COLO829 (cell line): ENCODE measurements around the gene ITGB2.
"Not testable (repeated sequence)": the region's sequence is repeated elsewhere in the genome, so short reads cannot be mapped to it uniquely, and the experiment has no call there.

ENCODE experiments used
- DNase-seq: peaks from one replicate; pipeline ENCODE4 v3.0.0; 2012; ENCODE audit warnings: low spot score

ITGB2 gene

DNA sequence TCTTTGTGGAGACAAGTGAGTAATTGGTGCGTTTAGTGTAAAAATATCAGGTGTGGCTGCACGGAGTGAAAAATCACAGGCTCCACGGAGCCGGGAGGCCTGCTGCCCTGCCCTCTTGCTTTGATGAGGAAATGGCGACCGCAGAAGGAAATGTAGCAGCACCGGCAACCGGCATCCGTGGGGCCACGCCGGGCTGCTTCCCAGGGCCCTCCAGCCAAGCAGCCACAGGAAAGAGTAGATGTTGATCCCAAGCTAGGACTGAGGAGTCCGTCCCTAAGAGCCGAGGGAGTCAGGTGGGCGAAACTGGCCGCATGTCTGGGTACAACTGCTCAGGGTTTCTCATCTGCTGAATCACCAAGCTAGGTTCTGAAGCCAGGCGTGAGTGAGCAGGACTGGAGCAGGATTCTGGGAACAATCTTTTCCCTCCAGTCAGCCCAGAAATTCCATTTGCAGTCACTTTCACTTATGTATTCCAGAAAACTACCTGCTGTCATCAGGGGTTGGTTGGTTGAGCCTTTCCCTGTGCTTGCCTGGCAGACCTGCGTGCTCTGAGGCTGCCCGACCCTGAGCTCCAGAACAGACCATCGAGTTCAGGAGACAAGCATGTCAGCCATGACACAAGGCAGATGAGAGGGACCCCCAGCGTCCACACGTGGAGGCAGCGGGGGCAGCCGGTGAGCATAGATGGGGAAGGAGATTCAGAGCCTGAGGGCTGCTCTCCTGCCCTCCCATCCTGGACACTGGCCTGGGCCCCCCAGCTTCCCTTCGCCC lies 5.8 kb upstream of the ITGB2 start:
- no peak for DNase-seq

DNA sequence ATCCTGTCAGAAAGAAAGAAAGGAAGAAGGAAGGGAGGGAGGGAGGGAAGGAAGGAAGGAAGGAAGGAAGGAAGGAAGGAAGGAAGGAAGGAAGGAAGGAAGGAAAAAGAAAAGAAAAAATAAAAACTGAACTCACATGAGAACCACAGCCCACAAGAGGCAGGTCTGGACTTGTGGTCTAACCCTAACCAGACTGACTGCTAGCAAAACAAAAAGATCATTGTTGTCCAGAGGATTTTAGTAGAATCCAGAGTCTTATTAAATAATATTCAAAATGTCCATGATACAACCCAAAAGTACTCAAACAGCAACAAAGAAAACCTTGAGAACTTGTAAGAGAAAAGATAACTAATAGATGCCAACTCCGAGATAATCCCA lies 4.7 kb upstream of the ITGB2 start:
- peak; percentile 88 for DNase-seq

DNA sequence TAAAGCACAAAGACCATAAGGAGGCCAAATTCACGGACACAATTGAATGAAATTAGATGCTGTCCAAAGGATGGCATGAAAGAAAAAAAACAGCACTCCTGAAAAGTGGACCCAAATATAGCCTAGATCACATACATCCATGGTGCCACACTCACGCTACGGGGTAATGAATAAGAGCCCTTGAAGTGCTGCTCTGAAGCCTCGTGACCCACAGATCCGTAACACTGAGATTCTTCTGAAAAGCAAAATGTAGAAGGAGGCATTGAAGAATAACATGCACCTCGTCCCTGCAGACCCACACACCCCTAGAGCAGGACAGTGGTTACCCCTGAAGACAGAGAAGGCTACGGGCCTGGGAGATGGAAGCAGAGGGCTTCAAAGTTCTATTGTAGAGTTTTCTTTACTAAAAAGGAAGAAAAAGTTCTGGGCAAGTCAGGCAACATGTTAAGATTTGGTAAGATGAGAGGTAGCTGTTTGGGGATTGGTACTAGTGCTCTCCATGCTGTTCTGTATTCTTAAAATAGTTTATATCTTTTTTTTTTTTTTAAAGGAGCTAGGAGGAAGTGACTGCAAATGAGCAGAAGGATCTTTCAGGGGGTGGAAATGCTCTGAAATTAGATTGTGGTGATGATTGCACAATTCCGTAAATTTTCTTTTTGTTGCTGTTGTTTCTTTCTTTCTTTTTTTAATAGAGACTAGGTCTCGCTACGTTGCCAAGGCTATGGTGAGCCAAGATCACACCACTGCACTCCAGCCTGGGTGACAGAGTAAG lies 4.1 kb upstream of the ITGB2 start:
- no peak for DNase-seq

DNA sequence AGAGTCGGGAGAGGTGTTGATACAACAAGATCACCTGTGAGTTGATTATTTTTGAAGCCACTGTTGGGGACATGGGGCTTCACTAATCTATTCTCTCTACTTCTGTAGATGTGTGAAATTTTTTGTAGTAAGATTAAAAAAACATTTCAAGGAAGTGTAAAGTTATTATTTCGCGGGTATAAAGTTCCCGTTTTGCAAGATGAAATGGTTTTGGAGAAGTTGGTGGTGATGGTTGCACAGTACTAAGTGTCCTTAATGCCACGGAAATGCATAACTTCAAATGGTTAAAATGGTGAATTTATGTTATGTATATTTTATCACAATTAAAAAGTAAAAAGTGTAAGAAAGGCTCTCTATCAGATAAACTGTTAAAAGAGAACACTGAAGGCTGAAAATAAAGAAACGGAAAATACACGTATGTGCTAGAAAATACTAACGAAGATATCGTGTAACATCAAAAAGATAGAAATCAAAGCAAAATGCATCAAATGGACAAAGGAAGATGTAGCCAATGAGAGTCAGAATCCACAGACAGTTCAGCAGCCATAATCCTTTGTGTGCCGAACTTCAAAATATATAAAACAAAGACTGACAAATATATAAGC lies 2.9 kb upstream of the ITGB2 start:
- no peak for DNase-seq

DNA sequence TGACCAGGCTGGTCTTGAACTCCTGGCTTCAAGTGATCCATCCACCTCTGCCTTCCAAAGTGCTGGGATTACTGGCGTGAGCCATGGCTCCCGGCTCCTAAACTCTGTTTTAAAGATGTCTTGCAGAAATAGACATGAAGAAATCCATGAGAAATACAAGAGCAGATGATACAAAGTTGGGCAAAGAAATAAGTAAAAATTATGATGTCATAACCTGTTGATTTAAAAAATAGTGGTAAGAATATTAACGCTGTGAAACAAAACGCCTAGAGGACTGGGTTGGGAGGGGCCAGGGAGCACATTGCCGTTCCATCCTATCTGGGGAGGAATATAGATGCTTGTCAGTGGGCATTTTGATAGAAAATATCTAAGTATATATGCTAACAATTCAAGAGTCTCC lies 1.2 kb upstream of the ITGB2 start:
- no peak for DNase-seq

DNA sequence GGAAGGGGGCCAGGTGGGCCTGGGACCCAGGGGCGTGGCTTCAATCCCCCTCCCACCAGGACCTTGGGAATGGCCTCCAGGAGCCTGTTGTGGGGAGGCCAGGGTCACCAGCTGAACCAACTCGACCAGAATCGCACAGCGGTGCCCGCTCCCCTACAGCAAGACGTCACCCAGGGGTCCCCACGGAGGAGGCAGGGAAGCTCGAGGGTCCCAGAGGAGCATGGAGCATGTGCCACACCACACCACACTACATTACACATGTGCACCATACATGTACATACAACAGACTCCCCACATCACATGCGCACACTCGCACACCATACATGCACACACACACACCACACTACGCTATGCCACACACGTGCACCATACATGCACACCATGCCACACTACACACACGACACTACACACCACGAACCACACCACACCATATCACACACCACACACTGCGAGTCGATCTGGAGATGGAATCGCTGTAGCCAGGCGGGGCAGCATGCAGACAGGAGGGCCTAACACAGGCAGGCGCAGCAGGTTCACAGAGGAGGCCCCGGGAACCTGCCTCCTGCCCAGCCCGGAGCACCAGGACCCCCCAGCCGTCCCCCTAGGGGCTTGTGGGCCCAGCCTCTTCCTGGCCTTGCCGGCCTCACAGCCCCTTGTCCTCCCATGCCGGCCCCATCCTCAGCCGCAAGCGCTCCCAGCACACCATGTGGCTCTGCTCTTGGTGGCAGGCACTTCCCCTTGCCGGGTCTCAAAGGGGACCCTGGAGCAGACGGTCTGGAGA lies 596 bp downstream of the ITGB2 start:
- no peak for DNase-seq

DNA sequence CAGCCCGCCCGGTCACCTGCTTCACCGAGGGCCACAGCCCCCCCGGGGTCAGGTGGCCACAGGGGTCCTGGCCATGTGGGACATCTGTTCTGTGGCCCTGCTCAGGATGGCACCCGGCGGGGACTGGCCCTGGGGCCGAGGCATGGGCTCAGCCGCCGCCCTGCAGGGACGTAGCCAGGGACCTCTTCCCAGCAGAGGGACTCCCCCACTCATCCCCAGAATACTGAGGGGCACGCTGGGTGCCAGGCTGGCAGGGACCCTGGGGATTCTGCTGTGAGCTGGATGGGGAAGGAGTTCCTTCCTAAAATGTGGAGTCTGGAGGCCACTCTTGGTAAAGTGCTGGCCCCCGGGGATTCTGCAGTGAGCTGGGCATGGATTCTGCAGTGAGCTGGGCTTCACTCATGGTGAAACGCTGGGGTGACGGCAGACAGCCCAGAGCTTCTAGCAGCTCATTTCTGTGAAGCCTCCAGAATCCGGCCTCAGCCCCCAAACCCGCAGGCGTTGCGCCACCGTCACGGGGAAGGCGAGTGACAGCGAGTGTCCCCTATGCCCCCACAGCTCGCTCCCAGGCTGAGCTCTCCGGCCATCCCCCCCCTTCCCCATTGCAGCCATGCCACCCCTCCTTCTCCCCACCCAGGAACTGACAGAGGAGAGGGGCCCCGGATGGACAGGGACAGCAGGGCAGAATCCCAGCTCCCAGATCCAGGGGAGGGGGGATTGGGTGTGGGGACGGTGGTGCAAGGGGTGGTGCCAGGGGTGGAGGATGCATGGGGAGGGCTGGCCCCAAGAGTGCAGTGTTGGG lies 1.4 kb downstream of the ITGB2 start:
- DNase-seq: no peak

DNA sequence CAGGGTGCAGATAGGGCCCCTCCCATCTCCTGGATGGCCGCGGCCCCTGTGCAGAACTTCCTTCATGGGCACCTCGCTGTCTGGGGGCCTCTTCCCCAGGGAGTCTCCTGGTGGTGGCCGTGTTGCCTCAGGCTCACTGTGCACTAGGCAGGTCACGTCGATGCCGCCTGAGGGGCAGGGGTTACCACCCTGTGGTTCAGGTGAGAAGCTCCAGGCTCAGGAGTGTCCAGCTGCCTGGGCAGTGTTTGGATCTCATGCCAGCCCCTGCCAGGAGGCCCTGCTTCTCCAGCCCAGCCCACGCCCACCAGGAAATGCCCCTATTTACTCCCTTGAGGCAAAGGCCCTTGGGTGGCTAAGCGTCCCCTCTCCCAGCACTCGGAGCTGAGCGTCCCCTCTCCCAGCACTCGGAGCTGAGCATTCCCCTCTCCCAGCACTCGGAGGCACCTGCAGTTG lies 2.1 kb downstream of the ITGB2 start:
- no peak for DNase-seq

DNA sequence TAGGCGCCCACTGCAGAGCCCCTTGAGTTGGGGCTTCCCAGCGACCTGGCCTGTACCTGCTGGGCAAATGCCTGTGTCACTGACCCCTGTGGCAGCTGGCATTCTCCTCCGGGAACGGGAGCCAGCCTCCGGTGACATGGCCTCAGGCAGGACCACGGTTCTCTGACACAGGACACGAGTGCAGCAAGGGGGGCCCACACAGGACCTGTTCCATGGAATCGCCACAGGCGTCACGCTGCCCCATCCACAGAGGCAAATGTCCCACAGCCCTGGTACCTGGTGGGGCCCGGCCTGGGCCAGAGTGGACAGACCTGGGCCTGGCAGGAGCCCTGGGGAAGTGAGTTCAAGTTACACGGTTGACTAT lies 2.6 kb downstream of the ITGB2 start:
- DNase-seq: no peak

DNA sequence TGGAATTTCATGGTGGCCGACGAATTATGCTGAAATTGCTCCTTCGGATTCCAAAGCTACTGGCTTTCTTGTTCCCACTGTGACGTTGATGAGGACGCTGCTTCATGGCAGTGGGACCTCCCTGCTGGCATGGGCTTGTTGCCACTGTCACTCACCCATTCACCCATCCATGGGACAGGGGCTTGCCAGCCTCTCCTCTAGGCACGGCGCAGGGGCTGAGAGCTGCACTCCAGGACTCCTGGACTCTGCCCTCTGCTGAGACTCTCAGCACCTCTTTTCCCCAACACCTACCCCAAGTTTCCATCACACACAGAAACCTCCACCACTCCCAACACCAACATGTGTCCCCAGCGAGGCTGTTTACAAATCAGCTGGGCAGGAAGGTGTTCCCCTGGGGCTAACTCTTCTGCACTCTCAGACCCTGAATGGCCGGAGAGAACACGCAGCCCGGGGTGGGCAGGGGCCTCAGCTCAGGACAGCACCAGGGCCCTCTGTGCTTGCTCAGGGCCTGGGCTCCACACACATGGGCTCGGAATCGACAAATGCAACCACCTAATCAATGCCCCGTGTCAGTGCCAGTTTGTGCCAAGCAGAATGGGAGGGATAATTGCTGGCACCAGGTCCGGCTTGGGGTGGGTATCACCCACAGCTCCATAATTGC lies 3.1 kb downstream of the ITGB2 start:
- DNase-seq: no peak

DNA sequence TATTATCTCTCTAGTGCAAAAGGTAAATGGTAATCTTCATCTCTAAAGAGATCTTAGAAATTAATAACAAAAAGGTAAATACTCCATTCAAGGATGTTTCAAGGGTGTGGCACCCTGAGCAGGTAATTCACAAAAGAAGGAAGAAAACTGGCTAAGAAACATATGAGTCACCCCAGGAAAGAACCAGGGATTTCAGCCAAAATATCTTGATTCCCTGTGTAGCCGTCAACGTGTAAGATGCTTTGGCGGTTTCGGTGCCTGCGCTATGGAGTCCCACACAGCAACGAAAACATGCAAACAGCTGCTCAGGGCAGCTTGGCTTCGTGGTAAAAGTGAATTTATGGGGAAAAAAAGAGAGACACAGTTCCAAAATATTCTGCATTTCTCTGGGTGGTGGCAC lies 3.7 kb downstream of the ITGB2 start:
- no peak for DNase-seq

DNA sequence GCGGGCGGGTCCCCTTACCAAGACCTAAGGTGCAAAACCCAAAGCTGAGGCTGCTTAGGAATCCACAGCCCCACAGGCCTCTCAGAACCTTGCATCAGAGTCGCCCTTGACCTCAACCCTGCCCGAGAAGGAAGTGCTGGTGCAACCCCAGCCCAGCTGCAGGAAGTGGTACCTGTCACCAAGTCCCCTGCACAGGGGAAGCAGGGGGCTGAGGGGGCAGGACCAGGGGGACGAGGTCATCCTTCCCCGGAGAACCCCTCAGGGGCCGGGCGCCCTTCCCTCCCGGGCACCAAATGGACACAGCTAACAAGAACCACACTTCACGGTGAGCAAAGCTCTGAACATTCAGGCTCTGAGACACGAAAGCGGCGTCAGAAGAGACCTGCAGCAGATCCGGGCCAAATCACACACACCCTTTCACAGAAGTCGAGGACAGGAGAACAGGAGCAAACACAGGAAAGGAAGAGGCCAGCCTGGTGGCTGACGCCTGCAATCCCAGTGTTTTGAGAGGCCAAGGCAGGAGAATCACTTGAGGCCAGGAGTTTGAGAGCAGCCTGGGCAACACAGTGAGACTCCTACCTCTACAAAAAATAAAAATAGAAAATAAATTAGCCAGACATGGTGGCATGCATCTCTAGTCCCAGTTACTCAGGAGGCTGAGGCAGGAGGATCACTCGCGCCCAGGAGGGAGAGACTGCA lies 6.4 kb downstream of the ITGB2 start:
- no peak for DNase-seq

DNA sequence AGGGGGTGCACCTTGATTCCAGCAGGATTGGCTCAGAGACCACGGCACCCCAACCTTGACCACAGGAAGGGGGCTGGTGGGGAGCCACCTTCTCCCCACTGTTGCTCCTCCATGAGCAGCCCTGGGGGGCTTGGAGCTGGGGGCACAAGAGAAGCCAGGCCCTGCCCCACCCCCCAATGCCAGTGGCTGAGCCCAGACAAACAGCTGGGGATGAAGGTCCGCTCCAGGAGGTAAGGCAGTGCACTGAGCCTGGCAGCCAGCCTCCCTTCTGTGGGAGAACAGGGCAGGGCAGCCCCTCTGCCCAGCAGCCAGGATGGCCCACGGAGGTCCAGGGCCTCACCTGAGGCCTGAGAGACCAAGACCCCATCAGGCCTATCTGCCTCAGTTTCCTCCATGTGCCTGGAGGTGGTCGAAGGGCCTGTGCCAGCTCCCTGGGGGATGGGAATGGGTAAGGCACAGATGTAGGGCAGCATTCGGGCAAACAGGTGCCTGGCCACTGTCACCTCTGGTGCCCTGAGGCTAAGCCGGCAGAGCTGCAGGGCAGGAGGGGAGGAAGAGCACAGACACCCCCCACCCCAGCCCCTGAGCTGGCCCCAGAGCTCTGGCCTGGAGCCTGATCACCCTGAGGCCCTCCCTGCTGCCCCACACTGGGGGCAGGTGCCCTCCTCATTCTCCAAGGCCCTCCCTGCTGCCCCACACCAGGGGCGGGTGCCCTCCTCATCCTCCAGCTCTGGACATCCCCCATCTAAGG lies 7.1 kb downstream of the ITGB2 start:
- no peak for DNase-seq

DNA sequence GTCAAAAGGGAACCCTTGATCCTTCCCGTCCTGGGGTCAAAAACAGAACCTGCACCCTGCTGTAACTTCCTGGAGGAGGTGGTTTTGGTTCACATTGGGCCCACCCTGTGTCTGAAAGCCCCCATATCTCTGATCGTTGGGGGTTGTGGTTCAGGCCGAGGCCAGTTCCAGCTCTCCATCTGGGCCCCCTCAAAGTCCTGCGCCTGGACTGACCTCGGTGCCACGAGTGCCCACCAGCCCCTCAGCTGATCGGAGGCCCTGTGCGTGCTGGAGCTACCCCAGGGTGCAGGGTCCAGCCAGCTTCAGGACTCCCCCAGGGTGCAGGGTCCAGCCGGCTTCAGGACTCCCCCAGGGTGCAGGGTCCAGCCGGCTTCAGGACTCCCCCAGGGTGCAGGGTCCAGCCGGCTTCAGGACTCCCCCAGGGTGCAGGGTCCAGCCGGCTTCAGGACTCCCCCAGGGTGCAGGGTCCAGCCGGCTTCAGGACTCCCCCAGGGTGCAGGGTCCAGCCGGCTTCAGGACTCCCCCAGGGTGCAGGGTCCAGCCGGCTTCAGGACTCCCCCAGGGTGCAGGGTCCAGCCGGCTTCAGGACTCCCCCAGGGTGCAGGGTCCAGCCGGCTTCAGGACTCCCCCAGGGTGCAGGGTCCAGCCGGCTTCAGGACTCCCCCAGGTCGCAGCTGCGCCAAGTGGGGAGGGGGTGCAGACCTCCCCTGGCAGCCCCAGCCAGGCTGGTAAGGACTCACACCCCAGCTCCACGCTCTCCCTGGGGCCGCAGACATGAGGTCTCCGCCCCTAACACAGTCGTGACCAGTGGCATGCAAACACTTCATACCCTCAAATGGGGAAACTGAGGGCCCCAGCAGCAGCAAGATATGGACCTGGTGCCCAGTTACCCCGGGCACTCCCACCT lies 7.9 kb downstream of the ITGB2 start:
- not testable (repeated sequence) for DNase-seq

DNA sequence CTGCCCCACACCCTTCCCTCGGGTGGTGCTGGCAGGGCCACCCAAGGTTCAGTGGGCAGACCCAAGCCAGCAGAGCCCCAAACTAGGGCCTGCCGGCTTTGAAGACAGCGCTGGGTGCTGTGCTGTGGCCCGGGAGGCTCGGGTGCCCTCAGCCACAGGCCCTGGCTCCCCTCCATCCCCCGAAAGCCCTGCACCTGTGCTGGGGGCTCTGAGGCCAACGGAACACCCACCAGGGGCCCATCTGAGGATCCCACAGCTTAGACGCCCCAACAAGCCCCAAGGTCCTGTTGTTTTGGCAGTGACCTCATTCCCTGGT lies 8.6 kb downstream of the ITGB2 start:
- DNase-seq: no peak

DNA sequence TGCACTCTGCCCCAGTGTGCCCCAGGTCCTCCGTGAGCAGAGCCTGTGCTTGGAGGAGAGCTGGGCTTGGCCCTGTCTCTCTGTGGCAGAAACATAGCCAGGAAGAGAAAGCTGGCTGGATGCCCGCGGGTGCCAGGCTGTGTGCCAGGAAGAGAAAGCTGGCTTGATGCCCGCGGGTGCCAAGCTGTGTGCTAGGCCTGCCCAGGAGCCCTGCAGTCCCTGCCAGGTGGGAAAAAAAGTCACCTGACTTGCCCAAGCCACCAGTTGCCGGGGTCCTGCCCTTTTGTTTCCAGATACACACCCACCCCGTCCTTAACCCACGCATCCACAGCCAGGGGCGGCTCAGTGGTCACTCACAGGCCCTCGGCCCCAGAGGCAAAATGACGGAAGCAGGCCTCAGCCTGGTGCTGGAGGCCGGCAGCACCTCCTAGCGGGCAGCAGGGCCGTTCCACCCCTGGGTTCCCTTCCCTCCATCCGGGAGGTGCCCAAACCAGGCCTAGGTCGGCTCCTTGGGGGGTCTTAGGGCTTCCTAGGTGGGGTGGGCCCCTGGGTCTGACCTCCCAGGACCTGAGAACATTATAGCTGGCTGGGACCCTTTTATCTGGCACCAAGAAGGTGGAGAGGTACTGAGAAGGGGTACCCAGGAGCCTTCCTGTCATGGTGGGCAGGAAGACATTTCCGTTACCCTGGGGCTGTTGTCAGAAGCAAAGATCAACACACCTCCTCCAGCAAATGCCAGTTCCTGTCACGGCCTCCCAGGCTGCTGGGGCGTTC lies 9.1 kb downstream of the ITGB2 start:
- DNase-seq: no peak

DNA sequence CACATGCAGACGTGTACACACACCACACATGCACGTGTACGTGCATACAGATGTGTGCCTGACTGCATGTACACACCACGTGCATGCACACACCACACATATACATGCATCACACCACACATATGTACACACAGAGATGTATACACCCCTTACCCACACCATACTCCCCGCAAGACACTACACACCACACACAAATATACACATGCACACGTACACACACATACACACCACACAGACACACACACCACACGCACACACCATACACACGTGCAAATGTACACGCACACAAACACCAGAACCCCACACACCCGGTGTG lies 9.7 kb downstream of the ITGB2 start:
- no peak for DNase-seq
